Measurements from ENCODE around the gene MBNL1. TPM values are rescaled to one million over a fixed set of nuclear protein-coding genes. Genes with fewer than 3 reads are reported as not detected.

The MBNL1 gene
- total RNA-seq, 1 experiment from 2014 or later: 140 TPM

DNA sequence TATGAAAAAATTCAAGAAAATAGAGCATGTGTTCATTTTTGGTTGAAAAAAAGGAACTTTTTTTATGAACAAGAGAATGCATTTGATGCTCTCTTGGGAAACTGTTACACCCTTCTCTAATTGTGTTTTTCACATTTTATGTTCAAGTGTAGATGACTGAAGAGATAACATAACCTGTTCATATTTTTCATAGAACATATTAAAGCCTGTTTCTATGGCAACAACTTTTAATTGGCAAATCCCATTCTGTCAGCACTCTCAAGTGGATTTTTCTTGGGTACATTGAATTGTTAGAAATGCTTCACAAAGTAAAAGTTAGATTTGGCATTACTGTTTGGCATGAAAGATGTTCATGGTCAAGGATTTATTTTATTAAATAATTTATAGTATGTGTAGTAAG lies 117.5 kb downstream of the MBNL1 start:
- no peaks in the 10 kb centered on the region for H3K36me3 ChIP-seq (ENCODE audit: control insufficient read depth, insufficient read depth, low read length)
- TF ChIP-seq, protein P1, sequence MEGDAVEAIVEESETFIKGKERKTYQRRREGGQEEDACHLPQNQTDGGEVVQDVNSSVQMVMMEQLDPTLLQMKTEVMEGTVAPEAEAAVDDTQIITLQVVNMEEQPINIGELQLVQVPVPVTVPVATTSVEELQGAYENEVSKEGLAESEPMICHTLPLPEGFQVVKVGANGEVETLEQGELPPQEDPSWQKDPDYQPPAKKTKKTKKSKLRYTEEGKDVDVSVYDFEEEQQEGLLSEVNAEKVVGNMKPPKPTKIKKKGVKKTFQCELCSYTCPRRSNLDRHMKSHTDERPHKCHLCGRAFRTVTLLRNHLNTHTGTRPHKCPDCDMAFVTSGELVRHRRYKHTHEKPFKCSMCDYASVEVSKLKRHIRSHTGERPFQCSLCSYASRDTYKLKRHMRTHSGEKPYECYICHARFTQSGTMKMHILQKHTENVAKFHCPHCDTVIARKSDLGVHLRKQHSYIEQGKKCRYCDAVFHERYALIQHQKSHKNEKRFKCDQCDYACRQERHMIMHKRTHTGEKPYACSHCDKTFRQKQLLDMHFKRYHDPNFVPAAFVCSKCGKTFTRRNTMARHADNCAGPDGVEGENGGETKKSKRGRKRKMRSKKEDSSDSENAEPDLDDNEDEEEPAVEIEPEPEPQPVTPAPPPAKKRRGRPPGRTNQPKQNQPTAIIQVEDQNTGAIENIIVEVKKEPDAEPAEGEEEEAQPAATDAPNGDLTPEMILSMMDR (IDR thresholded peaks at IDR 0.05): no peak
- no peak for TF ChIP-seq SIN3A (IDR thresholded peaks at IDR 0.05; ENCODE audit: borderline replicate concordance, insufficient read depth, low read depth, low read length)
- no peak for TF ChIP-seq TCF7L2 (IDR thresholded peaks at IDR 0.05; ENCODE audit: low read depth, low read length)
- TF ChIP-seq POLR2AphosphoS5 (IDR thresholded peaks at IDR 0.05; ENCODE audit: low read depth, low read length): no peak
- ChIA-PET POLR2A (no interaction called here), CTCF (no interaction called here)
- H3K4me3 ChIP-seq (ENCODE audit: low read depth in 2 of 2, low read length in 2 of 2): no peak overlapping the region
- no peak for DNase-seq (ENCODE audit: low read depth, low spot score)
- no TSS peak for BruUV-seq (replicated peaks)
- no peaks in the 10 kb centered on the region for H3K9me3 ChIP-seq (ENCODE audit: control insufficient read depth, insufficient read depth, low read depth, low read length)
- no peak overlapping the region for H3K27ac ChIP-seq (ENCODE audit: low read length)
- H3K27me3 ChIP-seq (ENCODE audit: control insufficient read depth, insufficient read depth, low read length): no peaks in the 10 kb centered on the region
- in situ Hi-C loops (cut with HindIII; ENCODE audit: low pct_unique_long_range_greater_than_20kb, low sequenced_read_pairs) (no loop called here), intact Hi-C loops (cut with micrococcal nuclease; ENCODE audit: unreplicated experiment) (no loop called here)
- peaks cover 22% of the 10 kb centered on the region for H3K4me1 ChIP-seq (ENCODE audit: control insufficient read depth, insufficient read depth, low read length)
- no peak for ATAC-seq

DNA sequence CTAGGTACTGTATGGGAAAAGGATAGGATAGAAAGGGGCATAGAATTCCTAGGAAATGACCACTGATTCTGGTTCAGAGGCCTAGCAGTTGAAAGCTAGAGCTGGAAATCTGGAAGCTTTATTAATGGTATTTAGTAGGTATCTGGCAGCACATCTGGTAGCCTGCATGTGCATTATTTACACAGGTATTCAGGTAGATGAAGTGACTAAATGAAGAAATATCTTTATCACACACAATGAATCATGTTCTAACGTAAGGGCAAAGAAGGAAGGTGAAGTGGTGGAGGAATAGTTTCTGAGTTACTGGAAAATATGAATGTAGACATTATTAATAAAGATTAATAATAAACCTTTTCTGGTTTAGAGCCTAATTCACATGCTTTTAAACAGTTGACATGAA lies 119.9 kb downstream of the MBNL1 start:
- Histone ChIP-seq H3K4me3 (ENCODE audit: low read depth in 2 of 2, low read length in 2 of 2) (no peak overlapping the region), H3K9me3 (ENCODE audit: control insufficient read depth, insufficient read depth, low read depth, low read length) (no peaks in the 10 kb centered on the region), H3K36me3 (ENCODE audit: control insufficient read depth, insufficient read depth, low read length) (no peaks in the 10 kb centered on the region; the same call in 1 of the 2 replicates), H3K27me3 (ENCODE audit: control insufficient read depth, insufficient read depth, low read length) (no peaks in the 10 kb centered on the region), H3K27ac (ENCODE audit: low read length) (no peak overlapping the region), H3K4me1 (ENCODE audit: control insufficient read depth, insufficient read depth, low read length) (peaks cover 14% of the 10 kb centered on the region)
- ATAC-seq: no peak
- no TSS peak for BruUV-seq (replicated peaks)
- TF ChIP-seq, protein P2, sequence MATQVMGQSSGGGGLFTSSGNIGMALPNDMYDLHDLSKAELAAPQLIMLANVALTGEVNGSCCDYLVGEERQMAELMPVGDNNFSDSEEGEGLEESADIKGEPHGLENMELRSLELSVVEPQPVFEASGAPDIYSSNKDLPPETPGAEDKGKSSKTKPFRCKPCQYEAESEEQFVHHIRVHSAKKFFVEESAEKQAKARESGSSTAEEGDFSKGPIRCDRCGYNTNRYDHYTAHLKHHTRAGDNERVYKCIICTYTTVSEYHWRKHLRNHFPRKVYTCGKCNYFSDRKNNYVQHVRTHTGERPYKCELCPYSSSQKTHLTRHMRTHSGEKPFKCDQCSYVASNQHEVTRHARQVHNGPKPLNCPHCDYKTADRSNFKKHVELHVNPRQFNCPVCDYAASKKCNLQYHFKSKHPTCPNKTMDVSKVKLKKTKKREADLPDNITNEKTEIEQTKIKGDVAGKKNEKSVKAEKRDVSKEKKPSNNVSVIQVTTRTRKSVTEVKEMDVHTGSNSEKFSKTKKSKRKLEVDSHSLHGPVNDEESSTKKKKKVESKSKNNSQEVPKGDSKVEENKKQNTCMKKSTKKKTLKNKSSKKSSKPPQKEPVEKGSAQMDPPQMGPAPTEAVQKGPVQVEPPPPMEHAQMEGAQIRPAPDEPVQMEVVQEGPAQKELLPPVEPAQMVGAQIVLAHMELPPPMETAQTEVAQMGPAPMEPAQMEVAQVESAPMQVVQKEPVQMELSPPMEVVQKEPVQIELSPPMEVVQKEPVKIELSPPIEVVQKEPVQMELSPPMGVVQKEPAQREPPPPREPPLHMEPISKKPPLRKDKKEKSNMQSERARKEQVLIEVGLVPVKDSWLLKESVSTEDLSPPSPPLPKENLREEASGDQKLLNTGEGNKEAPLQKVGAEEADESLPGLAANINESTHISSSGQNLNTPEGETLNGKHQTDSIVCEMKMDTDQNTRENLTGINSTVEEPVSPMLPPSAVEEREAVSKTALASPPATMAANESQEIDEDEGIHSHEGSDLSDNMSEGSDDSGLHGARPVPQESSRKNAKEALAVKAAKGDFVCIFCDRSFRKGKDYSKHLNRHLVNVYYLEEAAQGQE (IDR thresholded peaks at IDR 0.05; ENCODE audit: insufficient read depth in 1 of 2, low read depth in 2 of 2, low read length in 1 of 2): no peak
- TF ChIP-seq POLR2AphosphoS5 (IDR thresholded peaks at IDR 0.05; ENCODE audit: low read depth, low read length) (no peak), SIN3A (IDR thresholded peaks at IDR 0.05; ENCODE audit: borderline replicate concordance, insufficient read depth, low read depth, low read length) (no peak), TCF7L2 (IDR thresholded peaks at IDR 0.05; ENCODE audit: low read depth, low read length) (no peak)
- TF ChIP-seq, protein P1 (IDR thresholded peaks at IDR 0.05): no peak
- POLR2A ChIA-PET: no interaction called here
- CTCF ChIA-PET: no interaction called here
- no peak for DNase-seq (ENCODE audit: low read depth, low spot score)
- in situ Hi-C loops (cut with HindIII; ENCODE audit: low pct_unique_long_range_greater_than_20kb, low sequenced_read_pairs): no loop called here
- intact Hi-C loops (cut with micrococcal nuclease; ENCODE audit: unreplicated experiment): no loop called here

All from Panc1 (cell line).